Measurements from ENCODE around the gene ZDHHC6.

GRCh38 chr10:112382515-112383235, 64.0 kb downstream of the ZDHHC6 start:
- TF ChIP-seq REST (IDR thresholded peaks at IDR 0.05; ENCODE audit: insufficient read depth in 1 of 2, low read depth in 2 of 2, low read length in 2 of 2) (no peak), SIN3A (IDR thresholded peaks at IDR 0.05; ENCODE audit: borderline replicate concordance, insufficient read depth, low read length) (no peak)
